GM21723 (cell line): ENCODE data around the gene GDPD2.
A peak's percentile ranks its signal among the peaks of the same experiment; 100 is the strongest.
"Not testable (repeated sequence)": the region's sequence is repeated elsewhere in the genome, so short reads cannot be mapped to it uniquely, and the experiment has no call there.

Experiments
- ATAC-seq: cut with Tn5 transposase; IDR thresholded peaks from one replicate; pipeline ENCODE4 v1.9.1; 2021; ENCODE audit warnings: mild to moderate bottlenecking, moderate library complexity; ENCODE audit not compliant: unreplicated experiment

Gene GDPD2

GRCh38 chrX:70422851-70423341, at the start of gene GDPD2:
GDPD2 (plus strand) TSS chrX:70423314; CDS start chrX:70424985, 1,671 bp downstream.
- no peak for ATAC-seq

- no peak for ATAC-seq
Measured at GRCh38 chrX:70386235-70386634, 36.9 kb upstream of the GDPD2 start.

GRCh38 chrX:70398899-70399298, 24.2 kb upstream of the GDPD2 start:
- no peak for ATAC-seq

GRCh38 chrX:70400181-70400580, 22.9 kb upstream of the GDPD2 start:
- not testable (repeated sequence) for ATAC-seq

GRCh38 chrX:70402721-70403120, 20.4 kb upstream of the GDPD2 start:
- no peak for ATAC-seq

GRCh38 chrX:70405003-70405402, 18.1 kb upstream of the GDPD2 start:
- no peak for ATAC-seq

GRCh38 chrX:70410921-70411320, 12.2 kb upstream of the GDPD2 start:
- ATAC-seq: no peak

GRCh38 chrX:70411475-70411874, 11.6 kb upstream of the GDPD2 start:
- ATAC-seq: no peak

- ATAC-seq: no peak
Measured at GRCh38 chrX:70421618-70422017, 1.5 kb upstream of the GDPD2 start.

- no peak for ATAC-seq
Measured at GRCh38 chrX:70423936-70424675, 992 bp downstream of the GDPD2 start.

GRCh38 chrX:70424801-70425200, 1.7 kb downstream of the GDPD2 start:
- ATAC-seq: no peak

GRCh38 chrX:70426286-70427278, 3.5 kb downstream of the GDPD2 start:
- no peak for ATAC-seq

GRCh38 chrX:70427365-70427764, 4.3 kb downstream of the GDPD2 start:
- ATAC-seq: no peak

GRCh38 chrX:70429759-70430158, 6.6 kb downstream of the GDPD2 start:
- ATAC-seq: no peak

GRCh38 chrX:70432936-70433847, 10.1 kb downstream of the GDPD2 start:
- ATAC-seq: peak; percentile 1

- ATAC-seq: peak; percentile 76
Measured at GRCh38 chrX:70433848-70434351, 10.8 kb downstream of the GDPD2 start.

GRCh38 chrX:70434352-70434866, 11.3 kb downstream of the GDPD2 start:
- ATAC-seq: peak; percentile 66

GRCh38 chrX:70434914-70435586, 11.9 kb downstream of the GDPD2 start:
- no peak for ATAC-seq

GRCh38 chrX:70436343-70436742, 13.2 kb downstream of the GDPD2 start:
- ATAC-seq: no peak

- ATAC-seq: no peak
Measured at GRCh38 chrX:70437011-70437410, 13.9 kb downstream of the GDPD2 start.
